Mesothelial cell of epicardium (in vitro differentiated cells): Measurements from ENCODE around the gene CABLES2. TPM values are rescaled to one million over a fixed set of nuclear protein-coding genes. Genes with fewer than 3 reads are reported as not detected.
A peak's percentile ranks its signal among the peaks of the same experiment; 100 is the strongest.

Experiments
- DNase-seq, 2 experiments: peaks; one replicate each; pipeline ENCODE4 v3.0.0; 2021; ENCODE audit warnings: low spot score in 2 of 2; ENCODE audit not compliant: unreplicated experiment in 2 of 2
- H3K27ac Mint-ChIP-seq: 2 replicates; pipeline ENCODE4 v1.8.0; 2021; ENCODE audit warnings: mixed read lengths
- H3K27me3 Mint-ChIP-seq: 2 replicates; pipeline ENCODE4 v1.8.0; 2021; ENCODE audit warnings: low read depth, mixed read lengths
- H3K36me3 Mint-ChIP-seq: 2 replicates; pipeline ENCODE4 v1.8.0; 2021; ENCODE audit warnings: mixed read lengths
- H3K4me1 Mint-ChIP-seq: 2 replicates; pipeline ENCODE4 v1.8.0; 2021; ENCODE audit warnings: mixed read lengths
- H3K4me3 Mint-ChIP-seq: 2 replicates; pipeline ENCODE4 v1.8.0; 2021; ENCODE audit warnings: mild to moderate bottlenecking, moderate library complexity, mixed read lengths
- H3K9me3 Mint-ChIP-seq: 2 replicates; pipeline ENCODE4 v1.8.0; 2021; ENCODE audit warnings: mixed read lengths
- CTCF ChIP-seq: fragments of 200-600 bp; sonication (generic); IDR thresholded peaks from one replicate; pipeline ENCODE4 v1.5.0; 2021; ENCODE audit warnings: antibody characterized with exemption; ENCODE audit not compliant: unreplicated experiment
- total RNA-seq: library from RNA; stranded (reverse); gene quantifications from 3 replicates; pipeline ENCODE4 v1.2.1, GENCODE V29; 2021

Gene CABLES2
- total RNA-seq, 1 donor from 2014 or later, result 23.7 TPM

GRCh38 chr20:62423326-62423706, 16.2 kb upstream of the CABLES2 start:
- peaks cover 38% of the 10 kb centered on the region for H3K4me1 Mint-ChIP-seq
- no peak overlapping the region for H3K27ac Mint-ChIP-seq
- H3K27me3 Mint-ChIP-seq, result no peaks in the 10 kb centered on the region
- no peak for DNase-seq
- no peaks in the 10 kb centered on the region for H3K9me3 Mint-ChIP-seq
- H3K4me3 Mint-ChIP-seq, result peak overlapping the region; percentile 20
- no peaks in the 10 kb centered on the region for H3K36me3 Mint-ChIP-seq
- TF ChIP-seq CTCF, result no peak

GRCh38 chr20:62422636-62423325, 15.7 kb upstream of the CABLES2 start:
- no peaks in the 10 kb centered on the region for H3K36me3 Mint-ChIP-seq
- H3K4me1 Mint-ChIP-seq, result peaks cover 38% of the 10 kb centered on the region
- no peaks in the 10 kb centered on the region for H3K9me3 Mint-ChIP-seq
- H3K27me3 Mint-ChIP-seq, result no peaks in the 10 kb centered on the region
- no peak for TF ChIP-seq CTCF
- DNase-seq, result no peak
- H3K27ac Mint-ChIP-seq, result no peak overlapping the region
- no peak overlapping the region for H3K4me3 Mint-ChIP-seq

GRCh38 chr20:62421716-62421990, 14.6 kb upstream of the CABLES2 start:
- DNase-seq, result no peak
- Mint-ChIP-seq H3K9me3 (no peaks in the 10 kb centered on the region), H3K4me1 (peaks cover 29% of the 10 kb centered on the region), H3K4me3 (no peak overlapping the region), H3K36me3 (no peaks in the 10 kb centered on the region), H3K27me3 (no peaks in the 10 kb centered on the region), H3K27ac (no peak overlapping the region)
- no peak for TF ChIP-seq CTCF

- Mint-ChIP-seq H3K27me3 (no peaks in the 10 kb centered on the region), H3K4me1 (peaks cover 24% of the 10 kb centered on the region), H3K27ac (no peak overlapping the region), H3K9me3 (no peaks in the 10 kb centered on the region), H3K4me3 (no peak overlapping the region), H3K36me3 (no peaks in the 10 kb centered on the region)
- no peak for DNase-seq
- no peak for TF ChIP-seq CTCF
Measured at GRCh38 chr20:62420846-62421715, 14.0 kb upstream of the CABLES2 start.

- no peak for DNase-seq
- Mint-ChIP-seq H3K27ac (no peak overlapping the region), H3K9me3 (no peaks in the 10 kb centered on the region), H3K4me1 (peaks cover 19% of the 10 kb centered on the region), H3K36me3 (no peaks in the 10 kb centered on the region), H3K27me3 (no peaks in the 10 kb centered on the region), H3K4me3 (no peak overlapping the region)
- TF ChIP-seq CTCF, result no peak
Measured at GRCh38 chr20:62419759-62420158, 12.7 kb upstream of the CABLES2 start.
